A673 (cell line): Measurements from ENCODE around the gene KIF26B.

Source experiments
- EZH2 ChIP-seq: fragments of 200-600 bp; sonication (generic); IDR thresholded peaks from 2 replicates; pipeline ENCODE4 v1.6.1; 2017; ENCODE audit warnings: borderline replicate concordance, low read depth, mild to moderate bottlenecking, mixed read lengths, antibody characterized with exemption, low read length; ENCODE audit not compliant: poor library complexity, severe bottlenecking
- TF ChIP-seq, protein P1 (sequence below): fragments of 300-800, 200-600 bp; sonication (generic); conservative IDR thresholded peaks from 2 replicates; pipeline ENCODE4 v1.5.1; 2017; ENCODE audit warnings: low read depth, mild to moderate bottlenecking, antibody characterized with exemption, low read length, moderate library complexity, mixed read lengths

- no peak for TF ChIP-seq EZH2
- TF ChIP-seq, protein P1, sequence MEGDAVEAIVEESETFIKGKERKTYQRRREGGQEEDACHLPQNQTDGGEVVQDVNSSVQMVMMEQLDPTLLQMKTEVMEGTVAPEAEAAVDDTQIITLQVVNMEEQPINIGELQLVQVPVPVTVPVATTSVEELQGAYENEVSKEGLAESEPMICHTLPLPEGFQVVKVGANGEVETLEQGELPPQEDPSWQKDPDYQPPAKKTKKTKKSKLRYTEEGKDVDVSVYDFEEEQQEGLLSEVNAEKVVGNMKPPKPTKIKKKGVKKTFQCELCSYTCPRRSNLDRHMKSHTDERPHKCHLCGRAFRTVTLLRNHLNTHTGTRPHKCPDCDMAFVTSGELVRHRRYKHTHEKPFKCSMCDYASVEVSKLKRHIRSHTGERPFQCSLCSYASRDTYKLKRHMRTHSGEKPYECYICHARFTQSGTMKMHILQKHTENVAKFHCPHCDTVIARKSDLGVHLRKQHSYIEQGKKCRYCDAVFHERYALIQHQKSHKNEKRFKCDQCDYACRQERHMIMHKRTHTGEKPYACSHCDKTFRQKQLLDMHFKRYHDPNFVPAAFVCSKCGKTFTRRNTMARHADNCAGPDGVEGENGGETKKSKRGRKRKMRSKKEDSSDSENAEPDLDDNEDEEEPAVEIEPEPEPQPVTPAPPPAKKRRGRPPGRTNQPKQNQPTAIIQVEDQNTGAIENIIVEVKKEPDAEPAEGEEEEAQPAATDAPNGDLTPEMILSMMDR = no peak
Observed at GRCh38 chr1:245229051-245229450, 74.3 kb downstream of the KIF26B start.
